Naive thymus-derived CD8-positive, alpha-beta T cell (primary cell): ENCODE measurements around the gene UNC79. TPM values are rescaled to one million over a fixed set of nuclear protein-coding genes. Genes with fewer than 3 reads are reported as not detected.
A peak's percentile ranks its signal among the peaks of the same experiment; 100 is the strongest.

Experiments used
- ATAC-seq, 2 donors: fragments of 150-1000 bp; cut with Tn5 transposase in 1 of 2; sonication (Bioruptor Pico), chemical (Tn5 transposase) in 1 of 2; 1 replicate in 1 of 2; 2 replicates in 1 of 2; pipeline ENCODE4 v1.10.0; 2021; ENCODE audit warnings: mild to moderate bottlenecking in 2 of 2, moderate library complexity in 2 of 2
- POLR2A ChIA-PET: fragments of 350-600 bp; sonication (Branson Sonifier 250); formaldehyde crosslinking; loops from one replicate; lab custom pipeline; 2021; ENCODE audit warnings: antibody characterized with exemption; lab: Charles Lee
- DNase-seq, 10 donors: peaks; one replicate each; pipeline versions ENCODE4 v3.0.0 to v3.0.0-alpha.2; 2020 to 2022
- H3K27ac Mint-ChIP-seq, 10 donors: one replicate each; pipeline ENCODE4 v1.8.0; 2020 to 2022; ENCODE audit warnings: mild to moderate bottlenecking in 10 of 10, mixed read lengths in 10 of 10, moderate library complexity in 4 of 10, inconsistent platforms in 1 of 10
- H3K27me3 Mint-ChIP-seq, 5 donors: one replicate each; pipeline ENCODE4 v1.8.0; 2021 to 2022; ENCODE audit warnings: mixed read lengths in 5 of 5
- H3K36me3 Mint-ChIP-seq, 3 donors: one replicate each; pipeline ENCODE4 v1.8.0; 2020 to 2022; ENCODE audit warnings: mixed read lengths in 3 of 3, mild to moderate bottlenecking in 2 of 3, inconsistent platforms in 1 of 3
- H3K4me1 Mint-ChIP-seq, 4 donors: one replicate each; pipeline ENCODE4 v1.8.0; 2021 to 2022; ENCODE audit warnings: mixed read lengths in 4 of 4
- H3K4me3 Mint-ChIP-seq, 10 donors: one replicate each; pipeline ENCODE4 v1.8.0; 2020 to 2022; ENCODE audit warnings: mild to moderate bottlenecking in 10 of 10, mixed read lengths in 10 of 10, moderate library complexity in 6 of 10, inconsistent platforms in 1 of 10
- H3K9me3 Mint-ChIP-seq, 9 donors: one replicate each; pipeline ENCODE4 v1.8.0; 2020 to 2022; ENCODE audit warnings: mixed read lengths in 9 of 9, mild to moderate bottlenecking in 3 of 9, inconsistent platforms in 1 of 9, moderate library complexity in 1 of 9
- polyA plus RNA-seq, 3 donors: library from polyadenylated mRNA; unstranded; fragments of 300-500 nt; fragmentation: Illumina TruSeq; gene quantifications; one replicate each; pipeline ENCODE4 v1.2.3, GENCODE V29; 2021
- total RNA-seq, 8 experiments: library from RNA in 2 of 8; stranded (reverse) in 2 of 8; gene quantifications; one replicate each; pipeline ENCODE4 v1.2.3 and lab custom pipeline; 2021 to 2026

UNC79 gene
- total and polyA plus RNA-seq, 5 experiments from 2014 or later, result not detected

- peaks cover 8 to 36% (median 17%) of the 10 kb centered on the region in 5 donors for H3K27me3 Mint-ChIP-seq
Observed at GRCh38 chr14:93706360-93706955, 275.7 kb downstream of the UNC79 start.

GRCh38 chr14:93707475-93707874, 276.7 kb downstream of the UNC79 start:
- Mint-ChIP-seq H3K36me3 (no peaks in the 10 kb centered on the region), H3K4me3 (no peak overlapping the region), H3K27me3 (peaks cover 8 to 26% (median 14%) of the 10 kb centered on the region in 5 donors), H3K27ac (no peak overlapping the region), H3K4me1 (no peaks in the 10 kb centered on the region), H3K9me3 (peaks cover 0 to 10% (median 2%) of the 10 kb centered on the region in 9 donors)
- POLR2A ChIA-PET, result no interaction called here
- ATAC-seq (no peak), DNase-seq (no peak)

More at GRCh38 chr14:93706360-93706955, 275.7 kb downstream of the UNC79 start:
- H3K9me3 Mint-ChIP-seq, result peaks cover 0 to 10% (median 2%) of the 10 kb centered on the region in 9 donors
- H3K4me1 Mint-ChIP-seq, result no peaks in the 10 kb centered on the region
- POLR2A ChIA-PET, result no interaction called here
- ATAC-seq, result no peak
- H3K4me3 Mint-ChIP-seq, result no peak overlapping the region
- DNase-seq, result no peak
- H3K36me3 Mint-ChIP-seq, result peaks cover 0 to 5% (median 0%) of the 10 kb centered on the region in 3 donors
- H3K27ac Mint-ChIP-seq, result no peak overlapping the region

- Mint-ChIP-seq H3K27me3 (peaks cover 3 to 17% (median 10%) of the 10 kb centered on the region in 5 donors), H3K9me3 (peaks cover 0 to 2% (median 0%) of the 10 kb centered on the region in 9 donors), H3K36me3 (no peaks in the 10 kb centered on the region), H3K4me1 (no peaks in the 10 kb centered on the region), H3K27ac (no peak overlapping the region), H3K4me3 (no peak overlapping the region)
- ATAC-seq, result no peak
- no peak for DNase-seq
- POLR2A ChIA-PET, result no interaction called here
Observed at GRCh38 chr14:93708311-93708734, 277.6 kb downstream of the UNC79 start.

GRCh38 chr14:93708800-93709199, 278.1 kb downstream of the UNC79 start:
- H3K36me3 Mint-ChIP-seq, result no peaks in the 10 kb centered on the region
- no peaks in the 10 kb centered on the region for H3K9me3 Mint-ChIP-seq
- no peak for ATAC-seq
- H3K4me3 Mint-ChIP-seq, result no peak overlapping the region
- H3K27ac Mint-ChIP-seq, result no peak overlapping the region
- no peak for DNase-seq
- H3K4me1 Mint-ChIP-seq, result no peaks in the 10 kb centered on the region
- H3K27me3 Mint-ChIP-seq, result peaks cover 0 to 13% (median 6%) of the 10 kb centered on the region in 5 donors
- POLR2A ChIA-PET, result no interaction called here

GRCh38 chr14:93709249-93709648, 278.5 kb downstream of the UNC79 start:
- no peaks in the 10 kb centered on the region for H3K36me3 Mint-ChIP-seq
- POLR2A ChIA-PET, result no interaction called here

GRCh38 chr14:93712079-93712837, 281.5 kb downstream of the UNC79 start:
- H3K36me3 Mint-ChIP-seq, result no peaks in the 10 kb centered on the region
- peaks cover 0 to 15% (median 10%) of the 10 kb centered on the region in 5 donors for H3K27me3 Mint-ChIP-seq
- DNase-seq (peak in 1 of 10 donors; percentile 1), ATAC-seq (no peak)
- H3K27ac Mint-ChIP-seq, result no peak overlapping the region
- POLR2A ChIA-PET, result no interaction called here
- no peaks in the 10 kb centered on the region for H3K4me1 Mint-ChIP-seq
- H3K9me3 Mint-ChIP-seq, result no peaks in the 10 kb centered on the region
- H3K4me3 Mint-ChIP-seq, result no peak overlapping the region

More at GRCh38 chr14:93709249-93709648, 278.5 kb downstream of the UNC79 start:
- no peak overlapping the region for H3K4me3 Mint-ChIP-seq
- no peak overlapping the region for H3K27ac Mint-ChIP-seq
- peaks cover 0 to 9% (median 5%) of the 10 kb centered on the region in 5 donors for H3K27me3 Mint-ChIP-seq
- ATAC-seq (no peak), DNase-seq (no peak)
- H3K9me3 Mint-ChIP-seq, result no peaks in the 10 kb centered on the region
- no peaks in the 10 kb centered on the region for H3K4me1 Mint-ChIP-seq

- H3K4me3 Mint-ChIP-seq, result no peak overlapping the region
- H3K27me3 Mint-ChIP-seq, result peaks cover 0 to 15% (median 10%) of the 10 kb centered on the region in 5 donors
- H3K27ac Mint-ChIP-seq, result no peak overlapping the region
- ATAC-seq, result no peak
- POLR2A ChIA-PET, result no interaction called here
- H3K4me1 Mint-ChIP-seq, result no peaks in the 10 kb centered on the region
- H3K36me3 Mint-ChIP-seq, result no peaks in the 10 kb centered on the region
- peak in 1 of 10 donors; percentile 10 for DNase-seq
- H3K9me3 Mint-ChIP-seq, result no peaks in the 10 kb centered on the region
Observed at GRCh38 chr14:93712838-93713724, 282.3 kb downstream of the UNC79 start.

DNA sequence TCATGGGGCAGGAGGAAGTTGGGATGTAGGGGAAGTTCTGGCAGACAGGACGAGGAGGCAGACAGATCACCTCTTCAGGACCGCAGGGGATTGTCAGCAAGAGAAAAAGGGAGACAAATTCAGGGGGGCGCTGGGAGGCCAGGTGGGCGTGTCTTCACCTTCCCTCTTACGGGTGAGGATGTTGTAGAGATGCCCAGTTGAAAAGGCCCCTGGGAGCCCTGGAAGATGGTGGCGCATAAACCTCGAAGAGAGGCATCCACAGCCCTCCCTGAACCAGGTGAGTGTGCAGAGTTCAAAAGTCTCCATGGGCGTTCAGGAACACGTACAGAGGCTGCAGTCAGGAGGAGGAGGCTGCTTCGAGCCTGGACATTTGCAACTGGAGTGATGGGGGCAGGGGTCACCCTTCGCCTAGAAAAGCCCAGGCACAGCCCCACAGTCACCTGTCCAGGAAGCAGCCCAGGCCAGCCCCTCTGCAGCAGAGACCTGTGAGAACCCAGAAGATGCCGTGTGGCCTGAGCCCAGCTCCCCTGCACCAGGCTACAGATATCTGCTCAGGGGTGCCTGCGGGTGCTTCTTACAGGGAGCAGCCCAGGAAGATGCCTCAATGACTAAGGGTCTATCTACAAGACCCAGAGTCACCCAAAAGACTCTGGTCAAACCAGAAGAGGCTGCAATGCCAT, 283.1 kb downstream of the UNC79 start:
- DNase-seq (peak in 1 of 10 donors; percentile 5), ATAC-seq (no peak)
- Mint-ChIP-seq H3K4me1 (no peaks in the 10 kb centered on the region), H3K36me3 (no peaks in the 10 kb centered on the region), H3K9me3 (no peaks in the 10 kb centered on the region), H3K27me3 (peaks cover 0 to 15% (median 10%) of the 10 kb centered on the region in 5 donors), H3K27ac (no peak overlapping the region), H3K4me3 (no peak overlapping the region)
- POLR2A ChIA-PET, result no interaction called here

DNA sequence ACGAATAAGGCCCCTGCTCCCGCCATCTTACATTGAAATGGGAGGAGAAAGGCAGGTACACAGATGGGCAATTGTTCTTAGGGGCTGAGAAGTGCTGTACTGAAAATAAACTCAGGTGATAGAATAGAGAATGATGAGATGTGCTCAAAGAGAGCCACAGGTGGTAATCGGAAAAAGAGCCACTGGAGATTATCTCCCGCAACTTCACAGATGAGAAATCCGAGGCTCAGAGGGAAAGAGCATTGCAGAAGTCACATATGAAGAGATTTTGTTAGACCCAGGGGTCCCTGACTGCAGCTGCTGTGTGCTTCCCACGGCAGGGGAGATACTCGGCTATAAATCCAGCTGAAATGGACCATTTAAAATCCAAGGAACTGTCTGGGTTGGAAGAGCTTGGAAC, 283.9 kb downstream of the UNC79 start:
- ATAC-seq (no peak), DNase-seq (peak in 1 of 10 donors; percentile 5)

DNA sequence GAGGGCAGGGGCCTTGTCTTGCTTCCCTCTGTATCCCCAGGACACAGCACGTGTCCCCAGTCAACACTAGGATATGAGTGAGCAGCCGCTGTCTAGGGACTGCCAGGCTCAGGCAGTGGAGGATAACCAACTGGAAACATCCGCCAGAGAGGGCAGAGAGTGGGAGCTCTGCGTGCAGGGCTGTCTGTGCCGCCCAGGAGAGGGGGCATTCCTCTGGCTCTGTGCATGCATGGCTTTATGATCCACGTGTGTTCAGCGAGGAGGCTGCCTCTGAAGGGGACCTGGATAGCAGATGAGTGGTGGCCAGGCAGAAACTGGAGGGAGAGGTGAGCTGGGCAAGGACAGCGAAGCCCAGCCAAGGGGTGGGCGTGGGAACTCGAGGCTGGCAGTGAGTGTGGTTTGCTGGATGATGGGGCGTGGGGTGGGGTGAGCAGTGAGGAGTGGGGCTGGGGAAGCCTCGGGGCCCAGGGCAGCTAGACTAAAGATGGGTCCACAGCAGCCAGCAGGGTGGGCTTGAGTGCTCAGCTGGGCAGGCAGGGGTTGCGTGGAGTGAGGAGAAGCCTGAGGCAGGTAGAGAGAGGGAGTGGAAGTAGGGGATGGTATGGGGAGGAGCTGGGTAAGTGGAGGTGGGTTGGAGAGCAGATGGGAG, 284.7 kb downstream of the UNC79 start:
- H3K9me3 Mint-ChIP-seq, result no peaks in the 10 kb centered on the region
- POLR2A ChIA-PET, result no interaction called here
- no peaks in the 10 kb centered on the region for H3K36me3 Mint-ChIP-seq
- no peak overlapping the region for H3K4me3 Mint-ChIP-seq
- peak in 1 of 10 donors; percentile 7 for DNase-seq
- no peak overlapping the region for H3K27ac Mint-ChIP-seq
- H3K4me1 Mint-ChIP-seq, result no peaks in the 10 kb centered on the region
- peaks cover 0 to 15% (median 12%) of the 10 kb centered on the region in 5 donors for H3K27me3 Mint-ChIP-seq
- no peak for ATAC-seq

More for the DNA sequence above, 283.9 kb downstream of the UNC79 start:
- Mint-ChIP-seq H3K36me3 (no peaks in the 10 kb centered on the region), H3K27me3 (peaks cover 0 to 15% (median 10%) of the 10 kb centered on the region in 5 donors), H3K4me1 (no peaks in the 10 kb centered on the region), H3K27ac (no peak overlapping the region), H3K9me3 (no peaks in the 10 kb centered on the region), H3K4me3 (no peak overlapping the region)
- POLR2A ChIA-PET, result no interaction called here

- Mint-ChIP-seq H3K9me3 (peaks cover 0 to under 1% (median 0%) of the 10 kb centered on the region in 9 donors), H3K27me3 (peaks cover 0 to 15% (median 12%) of the 10 kb centered on the region in 5 donors), H3K4me1 (peaks cover 0 to 1% (median 0%) of the 10 kb centered on the region in 4 donors), H3K36me3 (no peaks in the 10 kb centered on the region), H3K4me3 (no peak overlapping the region), H3K27ac (no peak overlapping the region)
- ATAC-seq (no peak), DNase-seq (peak in 1 of 10 donors; percentile 10)
- POLR2A ChIA-PET, result no interaction called here
Observed at GRCh38 chr14:93716002-93716745, 285.4 kb downstream of the UNC79 start.
